Progenitor cell of endocrine pancreas (in vitro differentiated cells): ENCODE data around the gene NCOA1. TPM values are rescaled to one million over a fixed set of nuclear protein-coding genes. Genes with fewer than 3 reads are reported as not detected.
A peak's percentile ranks its signal among the peaks of the same experiment; 100 is the strongest.

Experiments used
- DNase-seq: peaks from one replicate; pipeline ENCODE4 v3.0.0; 2021; ENCODE audit warnings: low spot score; ENCODE audit not compliant: unreplicated experiment
- H3K27ac Mint-ChIP-seq: 2 replicates; pipeline ENCODE4 v1.8.0; 2021; ENCODE audit warnings: mild to moderate bottlenecking, moderate library complexity, mixed read lengths
- H3K27me3 Mint-ChIP-seq: 2 replicates; pipeline ENCODE4 v1.8.0; 2021; ENCODE audit warnings: mixed read lengths
- H3K36me3 Mint-ChIP-seq: 2 replicates; pipeline ENCODE4 v1.8.0; 2022; ENCODE audit warnings: mixed read lengths; ENCODE audit not compliant: insufficient read depth
- H3K4me1 Mint-ChIP-seq: 2 replicates; pipeline ENCODE4 v1.8.0; 2021; ENCODE audit warnings: low read depth, mixed read lengths
- H3K4me3 Mint-ChIP-seq: 2 replicates; pipeline ENCODE4 v1.8.0; 2021; ENCODE audit warnings: low read depth, mild to moderate bottlenecking, moderate library complexity, mixed read lengths
- H3K9me3 Mint-ChIP-seq: 2 replicates; pipeline ENCODE4 v1.8.0; 2021; ENCODE audit warnings: low read depth, mixed read lengths
- total RNA-seq: library from RNA; stranded (reverse); gene quantifications from 2 replicates; pipeline ENCODE4 v1.2.1, GENCODE V29; 2021
- TF ChIP-seq, protein P1 (sequence below): fragments of 200-600 bp; sonication (generic); IDR thresholded peaks from one replicate; pipeline ENCODE4 v1.5.0; 2021; ENCODE audit warnings: antibody characterized with exemption, mild to moderate bottlenecking; ENCODE audit not compliant: unreplicated experiment

Gene NCOA1
- total RNA-seq, 1 donor from 2014 or later = 32.3 TPM

DNA sequence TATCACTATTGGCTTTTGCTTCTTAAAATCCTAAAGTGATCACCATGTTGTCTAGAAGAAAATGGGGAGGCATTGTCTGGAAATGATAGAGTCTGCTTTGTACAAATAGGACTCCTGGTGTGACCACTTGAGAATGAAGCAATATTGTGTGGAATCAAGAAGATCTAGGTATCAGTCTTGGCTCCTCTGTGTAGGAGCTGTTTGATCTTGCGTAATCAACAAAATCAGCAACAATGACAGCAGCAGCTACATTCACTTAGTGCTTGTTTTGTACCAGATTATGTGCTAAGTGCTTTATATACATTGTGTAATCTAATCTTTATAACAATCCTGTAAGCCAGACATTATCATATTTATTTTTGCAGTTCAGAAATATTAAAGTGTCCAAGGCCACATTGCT is 17.8 kb downstream of the NCOA1 start:
- TF ChIP-seq, protein P1, sequence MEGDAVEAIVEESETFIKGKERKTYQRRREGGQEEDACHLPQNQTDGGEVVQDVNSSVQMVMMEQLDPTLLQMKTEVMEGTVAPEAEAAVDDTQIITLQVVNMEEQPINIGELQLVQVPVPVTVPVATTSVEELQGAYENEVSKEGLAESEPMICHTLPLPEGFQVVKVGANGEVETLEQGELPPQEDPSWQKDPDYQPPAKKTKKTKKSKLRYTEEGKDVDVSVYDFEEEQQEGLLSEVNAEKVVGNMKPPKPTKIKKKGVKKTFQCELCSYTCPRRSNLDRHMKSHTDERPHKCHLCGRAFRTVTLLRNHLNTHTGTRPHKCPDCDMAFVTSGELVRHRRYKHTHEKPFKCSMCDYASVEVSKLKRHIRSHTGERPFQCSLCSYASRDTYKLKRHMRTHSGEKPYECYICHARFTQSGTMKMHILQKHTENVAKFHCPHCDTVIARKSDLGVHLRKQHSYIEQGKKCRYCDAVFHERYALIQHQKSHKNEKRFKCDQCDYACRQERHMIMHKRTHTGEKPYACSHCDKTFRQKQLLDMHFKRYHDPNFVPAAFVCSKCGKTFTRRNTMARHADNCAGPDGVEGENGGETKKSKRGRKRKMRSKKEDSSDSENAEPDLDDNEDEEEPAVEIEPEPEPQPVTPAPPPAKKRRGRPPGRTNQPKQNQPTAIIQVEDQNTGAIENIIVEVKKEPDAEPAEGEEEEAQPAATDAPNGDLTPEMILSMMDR = no peak
- no peaks in the 10 kb centered on the region for H3K27me3 Mint-ChIP-seq
- H3K4me1 Mint-ChIP-seq = peaks cover 3% of the 10 kb centered on the region
- no peaks in the 10 kb centered on the region for H3K9me3 Mint-ChIP-seq
- H3K4me3 Mint-ChIP-seq = no peak overlapping the region
- no peak for DNase-seq
- H3K27ac Mint-ChIP-seq = peak overlapping the region; percentile 2
- H3K36me3 Mint-ChIP-seq = peaks cover 1% of the 10 kb centered on the region

DNA sequence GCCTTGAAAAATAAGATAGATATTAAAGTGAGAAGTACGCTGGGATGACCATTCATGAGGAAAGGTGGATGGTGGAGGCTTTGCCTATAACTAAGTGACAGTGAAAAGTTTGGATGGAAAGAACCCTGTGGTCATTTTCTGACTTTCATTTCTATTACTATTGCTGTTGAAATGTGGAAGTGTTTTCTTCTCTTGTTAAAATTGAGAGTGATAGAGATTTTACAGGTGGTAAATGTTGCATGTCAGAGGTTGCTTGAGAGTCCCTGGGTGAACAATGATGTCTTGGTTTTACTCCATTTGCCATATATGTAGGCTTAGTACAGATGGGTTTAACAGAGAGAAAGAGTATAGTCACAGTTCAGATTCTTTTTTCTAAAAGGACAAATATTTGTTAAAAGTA is 18.4 kb downstream of the NCOA1 start:
- TF ChIP-seq, protein P1 = no peak
- Mint-ChIP-seq H3K9me3 (no peaks in the 10 kb centered on the region), H3K27ac (no peak overlapping the region), H3K27me3 (no peaks in the 10 kb centered on the region), H3K36me3 (peaks cover 1% of the 10 kb centered on the region), H3K4me3 (no peak overlapping the region), H3K4me1 (peaks cover 3% of the 10 kb centered on the region)
- no peak for DNase-seq

DNA sequence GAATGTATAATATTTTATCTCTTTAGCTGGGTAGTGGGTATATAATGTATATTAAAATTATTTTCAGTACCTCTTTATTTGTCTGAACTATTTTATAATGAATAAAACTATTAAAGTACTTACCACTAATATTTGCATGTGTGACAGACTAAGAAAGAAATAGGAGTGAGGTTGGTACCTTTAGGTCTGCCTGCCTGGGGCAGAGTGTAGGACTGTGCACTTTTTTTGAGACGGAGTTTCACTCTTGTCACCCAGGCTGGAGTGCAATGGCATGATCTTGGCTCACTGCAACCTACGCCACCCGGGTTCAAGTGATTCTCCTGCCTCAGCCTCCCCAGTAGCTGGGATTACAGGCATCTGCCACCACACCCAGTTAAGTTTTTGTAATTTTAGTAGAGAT is 18.8 kb downstream of the NCOA1 start:
- H3K4me1 Mint-ChIP-seq = peaks cover 3% of the 10 kb centered on the region
- H3K9me3 Mint-ChIP-seq = no peaks in the 10 kb centered on the region
- no peak overlapping the region for H3K27ac Mint-ChIP-seq
- H3K27me3 Mint-ChIP-seq = no peaks in the 10 kb centered on the region
- TF ChIP-seq, protein P1 = no peak
- H3K36me3 Mint-ChIP-seq = peaks cover 1% of the 10 kb centered on the region
- H3K4me3 Mint-ChIP-seq = no peak overlapping the region
- no peak for DNase-seq

- DNase-seq = no peak
- Mint-ChIP-seq H3K4me1 (peaks cover 6% of the 10 kb centered on the region), H3K36me3 (no peaks in the 10 kb centered on the region), H3K9me3 (no peaks in the 10 kb centered on the region), H3K27me3 (no peaks in the 10 kb centered on the region), H3K27ac (no peak overlapping the region), H3K4me3 (no peak overlapping the region)
- TF ChIP-seq, protein P1 = no peak
Observed at GRCh38 chr2:24510771-24511170, 19.7 kb downstream of the NCOA1 start.

DNA sequence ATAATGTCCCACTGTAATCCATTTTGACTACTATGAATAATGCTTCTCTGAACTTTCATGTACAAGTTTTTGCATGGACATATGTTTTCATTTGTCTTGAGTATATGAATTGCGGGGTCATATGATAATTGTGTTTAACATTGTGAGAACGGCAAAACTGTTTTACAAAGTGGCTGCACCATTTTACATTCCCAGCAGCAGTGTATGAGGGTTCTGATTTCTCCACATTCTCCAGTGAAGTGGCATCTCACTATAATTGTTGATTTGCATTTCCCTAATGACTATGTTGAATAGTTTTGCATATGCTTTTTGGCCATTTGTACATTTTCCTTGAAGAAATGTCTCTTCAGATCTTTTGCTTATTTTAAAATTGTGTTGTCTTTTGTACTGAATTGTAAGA is 20.1 kb downstream of the NCOA1 start:
- no peak overlapping the region for H3K4me3 Mint-ChIP-seq
- no peaks in the 10 kb centered on the region for H3K9me3 Mint-ChIP-seq
- H3K4me1 Mint-ChIP-seq = peaks cover 6% of the 10 kb centered on the region
- TF ChIP-seq, protein P1 = no peak
- H3K27ac Mint-ChIP-seq = no peak overlapping the region
- H3K27me3 Mint-ChIP-seq = no peaks in the 10 kb centered on the region
- no peak for DNase-seq
- H3K36me3 Mint-ChIP-seq = no peaks in the 10 kb centered on the region
